Caco-2 (cell line): ENCODE data around the gene TCP11. TPM values are rescaled to one million over a fixed set of nuclear protein-coding genes. Genes with fewer than 3 reads are reported as not detected.

Source experiments
- BruUV-seq: library from RNA; stranded (reverse); fragments of 400-500 nt; replicated peaks from 2 replicates; lab custom pipeline; 2021; lab: Mats Ljungman, UMichigan
- CTCF ChIA-PET: fragments of 300-600 bp; sonication (Branson Sonifier 250); formaldehyde crosslinking; loops from one replicate; lab custom pipeline; 2022; ENCODE audit warnings: antibody characterized with exemption; lab: Charles Lee
- POLR2A ChIA-PET: fragments of 300-600 bp; sonication (Branson Sonifier 250); formaldehyde crosslinking; loops from one replicate; lab custom pipeline; 2022; ENCODE audit warnings: antibody characterized with exemption; lab: Charles Lee
- DNase-seq, 2 experiments: peaks; one replicate each; pipeline versions ENCODE4 v3.0.0 to v3.0.0-alpha.2; 2020 to 2022
- H3K27me3 ChIP-seq: replicated peaks from 2 replicates; pipeline ENCODE4 v1.6.0; 2011; ENCODE audit warnings: low read length; ENCODE audit not compliant: control insufficient read depth, insufficient read depth
- H3K36me3 ChIP-seq: 2 replicates; pipeline ENCODE4 v1.5.1; 2011; ENCODE audit warnings: low read length; ENCODE audit not compliant: control insufficient read depth, insufficient read depth
- H3K4me1 ChIP-seq: fragments of 250-450 bp; sonication (Bioruptor Pico); 2 replicates; pipeline ENCODE4 v1.5.1; 2020; ENCODE audit warnings: mild to moderate bottlenecking
- H3K4me3 ChIP-seq: 2 replicates; pipeline ENCODE4 v1.5.1; 2011; ENCODE audit warnings: low read depth, mild to moderate bottlenecking, control low read depth, low read length
- H3K9me3 ChIP-seq: fragments of 250-450 bp; sonication (Bioruptor Pico); 2 replicates; pipeline ENCODE4 v1.5.1; 2020; ENCODE audit warnings: mild to moderate bottlenecking, moderate library complexity
- H3K27ac Mint-ChIP-seq: one replicate; pipeline ENCODE4 v1.8.0; 2022; ENCODE audit warnings: mixed read lengths; ENCODE audit not compliant: unreplicated experiment
- H3K27me3 Mint-ChIP-seq: one replicate; pipeline ENCODE4 v1.8.0; 2022; ENCODE audit warnings: mixed read lengths; ENCODE audit not compliant: insufficient read depth, unreplicated experiment
- H3K36me3 Mint-ChIP-seq: one replicate; pipeline ENCODE4 v1.8.0; 2022; ENCODE audit warnings: mild to moderate bottlenecking, mixed read lengths; ENCODE audit not compliant: insufficient read depth, unreplicated experiment
- H3K4me1 Mint-ChIP-seq: one replicate; pipeline ENCODE4 v1.8.0; 2022; ENCODE audit warnings: low read depth, mixed read lengths; ENCODE audit not compliant: unreplicated experiment
- H3K4me3 Mint-ChIP-seq: one replicate; pipeline ENCODE4 v1.8.0; 2022; ENCODE audit warnings: mild to moderate bottlenecking, moderate library complexity, mixed read lengths; ENCODE audit not compliant: unreplicated experiment
- H3K9me3 Mint-ChIP-seq: one replicate; pipeline ENCODE4 v1.8.0; 2022; ENCODE audit warnings: mixed read lengths; ENCODE audit not compliant: unreplicated experiment
- CTCF ChIP-seq, 2 experiments: fragments of 200-600 bp in 1 of 2; IDR thresholded peaks; 1 replicate in 1 of 2; 2 replicates in 1 of 2; pipeline versions ENCODE4 v1.5.1 to v1.8.0; 2011 to 2022; ENCODE audit warnings: antibody characterized with exemption in 1 of 2, control low read depth in 1 of 2, inconsistent platforms in 1 of 2, low read depth in 1 of 2, low read length in 1 of 2, mild to moderate bottlenecking in 1 of 2, moderate library complexity in 1 of 2; ENCODE audit not compliant: insufficient read depth in 1 of 2, severe bottlenecking in 1 of 2, unreplicated experiment in 1 of 2
- intact Hi-C: fragments of 100-400 bp; cut with micrococcal nuclease; formaldehyde crosslinking; loops from one replicate; pipeline ENCODE4 v1.10.0; 2022; ENCODE audit not compliant: unreplicated experiment
- total RNA-seq: library from RNA; stranded (reverse); gene quantifications from 2 replicates; pipeline ENCODE4 v1.2.3, GENCODE V29; 2022

TCP11 gene
- total RNA-seq, 1 experiment from 2014 or later: not detected

GRCh38 chr6:35167505-35167904 is 26.4 kb upstream of the TCP11 start:
- Mint-ChIP-seq H3K36me3 (no peaks in the 10 kb centered on the region), H3K4me3 (no peak overlapping the region), H3K27ac (no peak overlapping the region), H3K9me3 (peaks cover 16% of the 10 kb centered on the region), H3K27me3 (no peaks in the 10 kb centered on the region), H3K4me1 (peaks cover 7% of the 10 kb centered on the region)
- no TSS peak for BruUV-seq
- POLR2A ChIA-PET: no interaction called here
- intact Hi-C loops: no loop called here
- no peaks in the 10 kb centered on the region for H3K36me3 ChIP-seq
- no peak for DNase-seq
- CTCF ChIA-PET: interaction anchor here (0.6 kb wide), 1 partner anchor 93 kb away, joined by 3 read pairs; no protein-coding TSS in a partner anchor
- H3K4me3 ChIP-seq: no peak overlapping the region
- no peak for TF ChIP-seq CTCF (IDR thresholded peaks at IDR 0.05; ENCODE audit: insufficient read depth in 1 of 2, low read depth in 1 of 2, low read length in 1 of 2, severe bottlenecking in 1 of 2, unreplicated experiment in 1 of 2)
- peaks cover 6% of the 10 kb centered on the region; the same call in 1 of the 2 replicates for H3K4me1 ChIP-seq
- no peaks in the 10 kb centered on the region for H3K9me3 ChIP-seq
- H3K27me3 ChIP-seq: no peaks in the 10 kb centered on the region

- DNase-seq: no peak
- no peaks in the 10 kb centered on the region for H3K27me3 Mint-ChIP-seq
- ChIA-PET CTCF (interaction anchor here (0.6 to 1.5 kb wide), 2 partner anchors 18 to 27 kb away, joined by 3 to 8 read pairs; no protein-coding TSS in a partner anchor), POLR2A (no interaction called here)
- no peaks in the 10 kb centered on the region for H3K9me3 ChIP-seq
- no TSS peak for BruUV-seq
- H3K27ac Mint-ChIP-seq: no peak overlapping the region
- no peaks in the 10 kb centered on the region for H3K36me3 Mint-ChIP-seq
- H3K4me1 ChIP-seq: peaks cover 6% of the 10 kb centered on the region; the same call in 1 of the 2 replicates
- no peaks in the 10 kb centered on the region for H3K27me3 ChIP-seq
- H3K9me3 Mint-ChIP-seq: peaks cover 16% of the 10 kb centered on the region
- H3K4me1 Mint-ChIP-seq: peaks cover 7% of the 10 kb centered on the region
- H3K36me3 ChIP-seq: no peaks in the 10 kb centered on the region
- intact Hi-C loops: no loop called here
- TF ChIP-seq CTCF (IDR thresholded peaks at IDR 0.05; ENCODE audit: insufficient read depth in 1 of 2, low read depth in 1 of 2, low read length in 1 of 2, severe bottlenecking in 1 of 2, unreplicated experiment in 1 of 2): no peak
- H3K4me3 ChIP-seq: no peak overlapping the region
- no peak overlapping the region for H3K4me3 Mint-ChIP-seq
These were observed 25.4 kb upstream of the TCP11 start for GRCh38 chr6:35166520-35166919.

GRCh38 chr6:35166116-35166515 is 25.0 kb upstream of the TCP11 start:
- Mint-ChIP-seq H3K4me1 (peaks cover 7% of the 10 kb centered on the region), H3K36me3 (no peaks in the 10 kb centered on the region), H3K27me3 (no peaks in the 10 kb centered on the region), H3K27ac (no peak overlapping the region), H3K4me3 (no peak overlapping the region), H3K9me3 (peaks cover 16% of the 10 kb centered on the region)
- Histone ChIP-seq H3K4me3 (no peak overlapping the region), H3K27me3 (no peaks in the 10 kb centered on the region), H3K9me3 (no peaks in the 10 kb centered on the region), H3K36me3 (no peaks in the 10 kb centered on the region), H3K4me1 (peaks cover 6% of the 10 kb centered on the region; the same call in 1 of the 2 replicates)
- TF ChIP-seq CTCF (IDR thresholded peaks at IDR 0.05; ENCODE audit: insufficient read depth in 1 of 2, low read depth in 1 of 2, low read length in 1 of 2, severe bottlenecking in 1 of 2, unreplicated experiment in 1 of 2): no peak
- POLR2A ChIA-PET: no interaction called here
- intact Hi-C loops: no loop called here
- DNase-seq: no peak
- CTCF ChIA-PET: interaction anchor here (1.5 kb wide), 1 partner anchor 18 kb away, joined by 3 read pairs; no protein-coding TSS in a partner anchor
- no TSS peak for BruUV-seq
